Breast epithelium (tissue), 4 donors: ENCODE measurements around the gene HEATR1. TPM values are rescaled to one million over a fixed set of nuclear protein-coding genes. Genes with fewer than 3 reads are reported as not detected.

Experiments
- DNase-seq, 2 donors: peaks; one replicate each; pipeline ENCODE4 v3.0.0-alpha.2; 2019; ENCODE audit warnings: low spot score in 2 of 2
- H3K27ac ChIP-seq, 2 donors: fragments of 200-600 bp; sonication (generic) in 1 of 2; one replicate each; pipeline ENCODE4 v1.5.1; 2016 to 2019; ENCODE audit warnings: mild to moderate bottlenecking in 1 of 2
- H3K27me3 ChIP-seq, 2 donors: fragments of 200-600 bp; sonication (generic) in 1 of 2; one replicate each; pipeline versions ENCODE4 v1.5.1 to v1.6.0; 2017 to 2019; ENCODE audit warnings: control low read depth in 1 of 2, mild to moderate bottlenecking in 1 of 2
- H3K36me3 ChIP-seq: fragments of 200-600 bp; one replicate; pipeline ENCODE4 v1.5.1; 2019
- H3K4me1 ChIP-seq, 2 donors: fragments of 200-600 bp; sonication (generic); one replicate each; pipeline ENCODE4 v1.5.1; 2016 to 2019; ENCODE audit warnings: control low read depth in 1 of 2
- H3K4me3 ChIP-seq, 3 donors: fragments of 200-600 bp; sonication (generic); 1 replicate in 2 of 3; 2 replicates in 1 of 3; pipeline ENCODE4 v1.5.1; 2016 to 2019; ENCODE audit warnings: mild to moderate bottlenecking in 3 of 3, moderate library complexity in 2 of 3
- H3K9me3 ChIP-seq, 2 donors: fragments of 200-600 bp; sonication (generic) in 1 of 2; one replicate each; pipeline ENCODE4 v1.5.1; 2016 to 2019; ENCODE audit warnings: control low read depth in 1 of 2
- CTCF ChIP-seq, 3 donors: fragments of 450-650 bp; IDR thresholded peaks; one replicate each; pipeline ENCODE4 v1.5.1; 2016 to 2017; ENCODE audit warnings: antibody characterized with exemption in 3 of 3, mild to moderate bottlenecking in 3 of 3, moderate library complexity in 3 of 3
- POLR2A ChIP-seq: fragments of 450-650 bp; IDR thresholded peaks from one replicate; pipeline ENCODE4 v1.6.1; 2016; ENCODE audit warnings: antibody characterized with exemption, mild to moderate bottlenecking, moderate library complexity
- POLR2AphosphoS5 ChIP-seq, 3 donors: sonication (generic); formaldehyde crosslinking; IDR thresholded peaks; one replicate each; pipeline ENCODE4 v1.6.1; 2017; ENCODE audit warnings: antibody characterized with exemption in 3 of 3
- intact Hi-C: fragments of 100-400 bp; cut with DNase I; formaldehyde crosslinking; loops from one replicate; pipeline ENCODE4 v1.15.1; 2023; ENCODE audit warnings: low total_unique reads
- total RNA-seq, 3 donors: library from RNA; depleted of rRNA; stranded (reverse); fragments of >200 nt; gene quantifications; one replicate each; pipeline ENCODE4 v1.1.0, GENCODE V29; 2016

HEATR1 gene
- total RNA-seq, 3 donors from 2014 or later, result 23.7 to 32.3 (median 30.5) TPM

GRCh38 chr1:236553370-236553769 lies 50.9 kb downstream of the HEATR1 start:
- H3K36me3 ChIP-seq, result peaks cover 22% of the 10 kb centered on the region
- H3K4me1 ChIP-seq, result no peaks in the 10 kb centered on the region
- H3K9me3 ChIP-seq, result no peaks in the 10 kb centered on the region
- H3K27ac ChIP-seq, result no peak overlapping the region
- DNase-seq, result no peak
- intact Hi-C loops, result no loop called here
- no peak overlapping the region for H3K4me3 ChIP-seq
- no peaks in the 10 kb centered on the region for H3K27me3 ChIP-seq
- no peak for TF ChIP-seq CTCF (IDR thresholded peaks at IDR 0.05)
- TF ChIP-seq POLR2A, result no peak

DNA sequence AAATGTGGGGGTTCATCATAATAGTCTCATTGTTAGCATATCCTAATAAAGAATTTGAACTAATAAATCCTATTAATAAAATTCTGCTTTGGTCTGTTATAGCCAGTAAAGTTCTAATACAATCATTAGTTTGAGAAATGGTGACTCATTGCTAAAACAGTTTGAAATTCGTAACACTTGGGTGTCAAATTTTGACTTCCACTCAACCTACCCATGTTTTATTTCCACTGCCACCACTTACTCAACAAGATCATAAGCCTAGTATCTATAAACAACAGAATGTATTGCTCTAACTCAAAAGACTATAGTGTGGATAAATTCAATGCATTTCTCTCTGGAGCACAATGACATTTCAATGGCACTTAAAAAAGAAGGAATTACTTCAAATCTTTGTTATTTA lies 51.4 kb downstream of the HEATR1 start:
- intact Hi-C loops, result no loop called here
- TF ChIP-seq CTCF (IDR thresholded peaks at IDR 0.05) (no peak), POLR2AphosphoS5 (IDR thresholded peaks at IDR 0.05) (no peak), POLR2A (no peak)
- Histone ChIP-seq H3K36me3 (peaks cover 25% of the 10 kb centered on the region), H3K4me1 (no peaks in the 10 kb centered on the region), H3K4me3 (no peak overlapping the region), H3K27ac (no peak overlapping the region), H3K27me3 (no peaks in the 10 kb centered on the region), H3K9me3 (no peaks in the 10 kb centered on the region)
- DNase-seq, result no peak

- no peak for DNase-seq
- H3K4me1 ChIP-seq, result no peaks in the 10 kb centered on the region
- no peak overlapping the region for H3K4me3 ChIP-seq
- H3K27me3 ChIP-seq, result no peaks in the 10 kb centered on the region
- H3K9me3 ChIP-seq, result no peaks in the 10 kb centered on the region
- H3K27ac ChIP-seq, result no peak overlapping the region
- intact Hi-C loops, result no loop called here
- H3K36me3 ChIP-seq, result peaks cover 25% of the 10 kb centered on the region
- TF ChIP-seq CTCF (IDR thresholded peaks at IDR 0.05), result no peak
- no peak for TF ChIP-seq POLR2A
- no peak for TF ChIP-seq POLR2AphosphoS5 (IDR thresholded peaks at IDR 0.05)
These were observed 52.2 kb downstream of the HEATR1 start for GRCh38 chr1:236552096-236552495.

DNA sequence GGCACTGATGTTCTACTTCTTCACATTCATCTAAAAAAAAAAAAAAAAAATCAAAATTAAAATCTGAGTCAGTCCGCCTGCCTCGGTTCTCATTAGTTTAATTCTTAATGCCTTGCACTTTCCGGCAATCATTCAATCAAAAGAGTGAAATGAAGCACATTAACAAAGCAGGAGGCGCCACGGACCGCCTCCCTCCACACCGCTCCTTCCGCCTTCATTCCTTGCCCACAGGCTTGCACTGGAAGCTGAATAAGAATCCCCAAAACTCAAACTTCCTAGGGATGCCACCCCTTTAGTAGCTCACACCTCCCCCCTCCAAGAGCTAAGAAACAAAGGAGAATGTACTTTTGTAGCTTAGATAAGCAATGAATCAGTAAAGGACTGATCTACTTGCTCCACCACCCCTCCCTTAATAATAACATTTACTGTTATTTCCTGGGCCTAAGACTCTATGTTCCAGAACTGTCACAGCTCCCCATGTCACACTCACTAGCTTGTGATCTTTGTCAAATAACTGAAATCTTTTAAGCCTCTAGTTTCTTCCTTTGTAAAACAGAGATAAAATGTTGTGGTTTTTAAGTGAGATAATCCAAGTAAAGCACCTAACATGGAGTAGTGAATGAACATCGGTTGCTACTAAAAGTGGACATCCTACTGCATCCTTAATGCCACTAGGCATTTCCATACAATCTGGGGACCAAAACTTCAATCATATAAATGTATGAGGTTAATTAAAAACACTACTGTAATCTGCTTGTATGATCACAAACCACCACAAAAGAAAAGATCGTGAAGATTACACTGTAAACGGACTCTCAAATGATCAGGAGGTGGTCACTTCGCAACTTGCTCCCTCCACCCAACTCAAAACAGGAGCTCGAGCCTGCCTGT lies 53.1 kb downstream of the HEATR1 start:
- no peaks in the 10 kb centered on the region for H3K4me1 ChIP-seq
- no peaks in the 10 kb centered on the region for H3K27me3 ChIP-seq
- H3K4me3 ChIP-seq, result no peak overlapping the region
- no peak overlapping the region for H3K27ac ChIP-seq
- no peak for DNase-seq
- no peaks in the 10 kb centered on the region for H3K9me3 ChIP-seq
- intact Hi-C loops, result no loop called here
- TF ChIP-seq POLR2AphosphoS5 (IDR thresholded peaks at IDR 0.05) (no peak), POLR2A (no peak), CTCF (IDR thresholded peaks at IDR 0.05) (no peak)
- H3K36me3 ChIP-seq, result peaks cover 25% of the 10 kb centered on the region

DNA sequence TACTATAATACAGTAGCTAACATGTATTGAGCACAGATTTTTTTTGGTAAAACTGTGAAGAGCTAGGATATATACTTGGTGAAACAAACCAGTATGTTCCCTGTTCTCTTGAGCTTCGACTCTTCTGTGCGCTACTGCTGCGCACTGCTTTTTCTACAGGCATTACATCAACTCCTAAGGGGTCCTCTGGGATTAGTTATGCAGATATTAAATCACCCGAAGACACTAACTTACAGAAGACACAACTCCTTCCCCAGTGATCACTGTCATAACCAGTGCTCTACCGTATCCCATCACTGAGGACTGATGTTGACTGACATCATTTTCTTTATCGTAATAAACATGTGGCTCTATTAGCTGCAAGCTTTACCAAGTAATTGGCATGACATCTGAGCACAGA lies 55.9 kb downstream of the HEATR1 start:
- no peak overlapping the region for H3K4me3 ChIP-seq
- H3K9me3 ChIP-seq, result no peaks in the 10 kb centered on the region
- H3K27ac ChIP-seq, result no peak overlapping the region
- H3K36me3 ChIP-seq, result peaks cover 15% of the 10 kb centered on the region
- TF ChIP-seq CTCF (IDR thresholded peaks at IDR 0.05) (no peak), POLR2A (no peak), POLR2AphosphoS5 (IDR thresholded peaks at IDR 0.05) (no peak)
- H3K27me3 ChIP-seq, result no peaks in the 10 kb centered on the region
- intact Hi-C loops, result no loop called here
- no peak for DNase-seq
- no peaks in the 10 kb centered on the region for H3K4me1 ChIP-seq
